Measurements from ENCODE around the gene NHLRC3.

DNA sequence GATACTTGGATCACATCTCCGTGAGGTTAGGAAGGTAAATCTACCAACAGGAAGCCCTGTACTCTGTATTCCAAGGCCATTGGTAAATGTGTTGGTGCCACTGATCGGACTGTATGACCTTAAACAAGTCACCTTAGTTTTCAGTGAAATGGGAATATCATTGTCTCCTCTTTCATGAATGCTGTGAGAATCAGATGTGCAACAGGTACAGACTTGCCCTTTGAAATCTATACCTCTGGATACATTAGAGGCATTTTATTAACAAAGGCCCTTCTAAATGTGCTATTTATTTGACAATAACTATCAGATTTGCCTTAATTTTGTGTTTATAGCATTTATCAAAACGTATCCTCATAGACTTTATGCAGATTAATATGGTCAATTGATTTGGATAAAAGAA lies 11.0 kb downstream of the NHLRC3 start:
- TF ChIP-seq, protein P1, sequence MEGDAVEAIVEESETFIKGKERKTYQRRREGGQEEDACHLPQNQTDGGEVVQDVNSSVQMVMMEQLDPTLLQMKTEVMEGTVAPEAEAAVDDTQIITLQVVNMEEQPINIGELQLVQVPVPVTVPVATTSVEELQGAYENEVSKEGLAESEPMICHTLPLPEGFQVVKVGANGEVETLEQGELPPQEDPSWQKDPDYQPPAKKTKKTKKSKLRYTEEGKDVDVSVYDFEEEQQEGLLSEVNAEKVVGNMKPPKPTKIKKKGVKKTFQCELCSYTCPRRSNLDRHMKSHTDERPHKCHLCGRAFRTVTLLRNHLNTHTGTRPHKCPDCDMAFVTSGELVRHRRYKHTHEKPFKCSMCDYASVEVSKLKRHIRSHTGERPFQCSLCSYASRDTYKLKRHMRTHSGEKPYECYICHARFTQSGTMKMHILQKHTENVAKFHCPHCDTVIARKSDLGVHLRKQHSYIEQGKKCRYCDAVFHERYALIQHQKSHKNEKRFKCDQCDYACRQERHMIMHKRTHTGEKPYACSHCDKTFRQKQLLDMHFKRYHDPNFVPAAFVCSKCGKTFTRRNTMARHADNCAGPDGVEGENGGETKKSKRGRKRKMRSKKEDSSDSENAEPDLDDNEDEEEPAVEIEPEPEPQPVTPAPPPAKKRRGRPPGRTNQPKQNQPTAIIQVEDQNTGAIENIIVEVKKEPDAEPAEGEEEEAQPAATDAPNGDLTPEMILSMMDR (IDR thresholded peaks at IDR 0.05): no peak
- no peak for TF ChIP-seq POLR2A (IDR thresholded peaks at IDR 0.05)

Data from right lobe of liver (tissue), 4 donors.